Natural killer cell (primary cell): ENCODE results near the gene ZBTB46. TPM values are rescaled to one million over a fixed set of nuclear protein-coding genes. Genes with fewer than 3 reads are reported as not detected.

ENCODE experiments used
- ATAC-seq, 3 donors: fragments of 150-1000 bp in 2 of 3; fragments of 200-7000 bp in 1 of 3; cut with Tn5 transposase; 1 replicate in 1 of 3; 2 replicates in 2 of 3; pipeline ENCODE4 v1.10.0; 2021; ENCODE audit warnings: mild to moderate bottlenecking in 2 of 3, moderate library complexity in 2 of 3
- DNase-seq, 2 donors: peaks; one replicate each; pipeline versions ENCODE4 v3.0.0 to v3.0.0-alpha.2; 2013 to 2021; ENCODE audit warnings: mixed read lengths in 1 of 2
- H3K27ac ChIP-seq: one replicate; pipeline ENCODE4 v1.5.1; 2013; ENCODE audit warnings: mild to moderate bottlenecking, low read length
- H3K27me3 ChIP-seq: one replicate; pipeline ENCODE4 v1.6.1; 2013; ENCODE audit warnings: low read length; ENCODE audit not compliant: control insufficient read depth, insufficient read depth
- H3K36me3 ChIP-seq: one replicate; pipeline ENCODE4 v1.6.1; 2013; ENCODE audit warnings: low read length; ENCODE audit not compliant: control insufficient read depth, insufficient read depth
- H3K4me1 ChIP-seq: one replicate; pipeline ENCODE4 v1.6.1; 2013; ENCODE audit warnings: low read length; ENCODE audit not compliant: control insufficient read depth, insufficient read depth
- H3K4me3 ChIP-seq: one replicate; pipeline ENCODE4 v1.5.1; 2013; ENCODE audit warnings: low read length
- H3K9me3 ChIP-seq: one replicate; pipeline ENCODE4 v1.6.1; 2013; ENCODE audit warnings: low read length; ENCODE audit not compliant: control insufficient read depth, insufficient read depth
- H3K27ac Mint-ChIP-seq, 2 donors: one replicate each; pipeline ENCODE4 v1.8.0; 2022; ENCODE audit warnings: mild to moderate bottlenecking in 2 of 2, mixed read lengths in 2 of 2, moderate library complexity in 1 of 2
- H3K27me3 Mint-ChIP-seq, 2 donors: one replicate each; pipeline ENCODE4 v1.8.0; 2022; ENCODE audit warnings: low read depth in 2 of 2, mixed read lengths in 2 of 2
- H3K36me3 Mint-ChIP-seq: one replicate; pipeline ENCODE4 v1.8.0; 2022; ENCODE audit warnings: mixed read lengths
- H3K4me1 Mint-ChIP-seq, 2 donors: one replicate each; pipeline ENCODE4 v1.8.0; 2022; ENCODE audit warnings: mixed read lengths in 2 of 2
- H3K4me3 Mint-ChIP-seq: one replicate; pipeline ENCODE4 v1.8.0; 2022; ENCODE audit warnings: mild to moderate bottlenecking, moderate library complexity, mixed read lengths
- H3K9me3 Mint-ChIP-seq, 2 donors: one replicate each; pipeline ENCODE4 v1.8.0; 2022; ENCODE audit warnings: mixed read lengths in 2 of 2
- WGBS: methylation state at CpG from one replicate; pipeline ENCODE4 v1.1.7; 2013; ENCODE audit warnings: missing lambda C conversion rate; ENCODE audit not compliant: insufficient coverage; 5-methylcytosine and 5-hydroxymethylcytosine counted together
- intact Hi-C: fragments of 100-400 bp; cut with micrococcal nuclease; formaldehyde crosslinking; loops from one replicate; pipeline ENCODE4 v1.14.2; 2022
- total RNA-seq, 4 donors: library from RNA; stranded (reverse); fragments of 120-200 nt in 1 of 4; gene quantifications; one replicate each; pipeline versions ENCODE4 v1.2.3 to v1.2.4, GENCODE V29; 2013 to 2022
- TF ChIP-seq, protein P1 (sequence below): fragments of 200-600 bp; IDR thresholded peaks from one replicate; pipeline ENCODE4 v1.8.0; 2022; ENCODE audit warnings: antibody characterized with exemption

ZBTB46 gene
- total RNA-seq, 3 donors from 2014 or later (not counting 1 experiment from before 2014, with no cell fraction given) = 1.1 TPM

DNA sequence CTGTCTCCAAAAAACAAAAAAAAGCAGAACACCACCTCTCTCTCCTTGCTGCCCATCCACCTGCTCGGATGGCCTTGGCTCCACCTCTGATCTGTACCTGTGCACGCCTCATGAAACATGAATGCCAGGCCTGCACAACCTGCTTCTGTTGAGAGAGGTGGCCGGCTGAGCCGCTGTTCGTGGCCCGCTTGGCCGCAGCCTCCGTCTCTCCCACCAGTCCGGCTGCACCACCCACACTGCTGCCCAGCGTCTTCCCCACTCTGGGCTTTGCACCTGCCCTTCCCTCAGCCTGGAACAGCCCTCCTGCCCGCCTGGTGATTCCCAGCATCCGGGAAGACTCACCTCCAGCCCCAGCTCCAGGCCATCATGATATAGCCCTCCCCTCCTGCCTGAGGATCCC lies 12.2 kb upstream of the ZBTB46 start:
- TF ChIP-seq, protein P1, sequence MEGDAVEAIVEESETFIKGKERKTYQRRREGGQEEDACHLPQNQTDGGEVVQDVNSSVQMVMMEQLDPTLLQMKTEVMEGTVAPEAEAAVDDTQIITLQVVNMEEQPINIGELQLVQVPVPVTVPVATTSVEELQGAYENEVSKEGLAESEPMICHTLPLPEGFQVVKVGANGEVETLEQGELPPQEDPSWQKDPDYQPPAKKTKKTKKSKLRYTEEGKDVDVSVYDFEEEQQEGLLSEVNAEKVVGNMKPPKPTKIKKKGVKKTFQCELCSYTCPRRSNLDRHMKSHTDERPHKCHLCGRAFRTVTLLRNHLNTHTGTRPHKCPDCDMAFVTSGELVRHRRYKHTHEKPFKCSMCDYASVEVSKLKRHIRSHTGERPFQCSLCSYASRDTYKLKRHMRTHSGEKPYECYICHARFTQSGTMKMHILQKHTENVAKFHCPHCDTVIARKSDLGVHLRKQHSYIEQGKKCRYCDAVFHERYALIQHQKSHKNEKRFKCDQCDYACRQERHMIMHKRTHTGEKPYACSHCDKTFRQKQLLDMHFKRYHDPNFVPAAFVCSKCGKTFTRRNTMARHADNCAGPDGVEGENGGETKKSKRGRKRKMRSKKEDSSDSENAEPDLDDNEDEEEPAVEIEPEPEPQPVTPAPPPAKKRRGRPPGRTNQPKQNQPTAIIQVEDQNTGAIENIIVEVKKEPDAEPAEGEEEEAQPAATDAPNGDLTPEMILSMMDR = no peak
- no peak overlapping the region for H3K27ac Mint-ChIP-seq
- Histone ChIP-seq H3K27me3 (peaks cover 24% of the 10 kb centered on the region), H3K4me3 (no peak overlapping the region), H3K27ac (no peak overlapping the region), H3K4me1 (peaks cover 50% of the 10 kb centered on the region), H3K9me3 (no peaks in the 10 kb centered on the region), H3K36me3 (no peaks in the 10 kb centered on the region)
- ATAC-seq = no peak
- H3K4me1 Mint-ChIP-seq = no peaks in the 10 kb centered on the region
- H3K4me3 Mint-ChIP-seq = no peak overlapping the region
- no peak for DNase-seq
- 91% methylated on average over 12 of the region's 12 CpGs for WGBS
- H3K27me3 Mint-ChIP-seq = peaks cover 0 to 20% of the 10 kb centered on the region in 2 donors
- intact Hi-C loops = no loop called here
- H3K9me3 Mint-ChIP-seq = no peaks in the 10 kb centered on the region
- H3K36me3 Mint-ChIP-seq = no peaks in the 10 kb centered on the region

DNA sequence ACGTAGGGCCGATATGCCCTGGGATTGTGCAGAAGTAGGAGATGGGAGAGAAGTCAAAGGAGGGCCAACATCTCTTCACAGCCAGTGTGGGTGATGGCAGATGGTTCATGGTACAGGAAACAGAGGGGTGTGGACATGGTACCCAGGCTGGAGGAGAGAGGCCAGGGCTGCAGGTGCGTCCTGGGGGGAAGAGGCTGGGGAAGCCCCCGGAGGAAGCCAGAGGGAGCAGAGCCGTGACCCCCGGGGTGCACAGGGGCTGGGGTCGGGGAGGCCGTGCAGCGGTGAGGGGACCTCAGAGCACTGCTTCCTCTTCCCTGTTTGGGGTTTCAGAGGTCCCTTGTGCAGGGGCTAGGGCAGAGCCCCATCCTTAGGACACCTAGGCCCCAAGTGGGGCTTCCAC lies 11.2 kb upstream of the ZBTB46 start:
- DNase-seq = no peak
- intact Hi-C loops = no loop called here
- 7% methylated on average over 9 of the region's 9 CpGs for WGBS

DNA sequence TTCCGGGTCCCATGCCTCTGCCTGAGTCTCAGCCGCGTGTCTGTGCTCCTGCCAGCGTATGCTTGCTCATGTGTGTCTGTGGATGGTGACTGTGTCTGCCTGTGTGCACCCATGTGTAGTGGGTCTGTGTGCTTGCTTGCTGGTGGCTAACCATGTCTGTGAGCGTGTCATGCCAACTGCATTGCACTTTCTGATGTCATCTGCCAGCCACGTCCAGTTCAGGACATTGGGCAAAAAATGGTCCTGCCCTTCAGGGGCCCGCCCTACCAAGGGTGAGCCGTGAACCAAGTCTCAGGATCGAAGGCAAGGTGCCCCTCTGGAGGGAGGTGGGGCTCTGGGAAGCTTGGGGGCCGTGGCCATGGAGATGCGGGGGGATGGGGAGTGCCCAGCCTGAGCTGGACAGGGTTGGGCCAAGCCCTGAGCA lies 9.4 kb upstream of the ZBTB46 start:
- H3K4me1 ChIP-seq = peaks cover 26% of the 10 kb centered on the region
- Mint-ChIP-seq H3K9me3 (no peaks in the 10 kb centered on the region), H3K36me3 (no peaks in the 10 kb centered on the region), H3K4me3 (no peak overlapping the region), H3K27ac (no peak overlapping the region), H3K27me3 (peaks cover 0 to 19% of the 10 kb centered on the region in 2 donors), H3K4me1 (no peaks in the 10 kb centered on the region)
- H3K27ac ChIP-seq = no peak overlapping the region
- intact Hi-C loops = no loop called here
- peaks cover 10% of the 10 kb centered on the region for H3K27me3 ChIP-seq
- no peak overlapping the region for H3K4me3 ChIP-seq
- no peaks in the 10 kb centered on the region for H3K9me3 ChIP-seq
- WGBS = 84% methylated on average over 11 of the region's 11 CpGs
- no peak for DNase-seq
- H3K36me3 ChIP-seq = no peaks in the 10 kb centered on the region
- TF ChIP-seq, protein P1 = no peak
- ATAC-seq = no peak

More for the DNA sequence above, 11.2 kb upstream of the ZBTB46 start:
- peaks cover 19% of the 10 kb centered on the region for H3K27me3 ChIP-seq
- H3K4me1 Mint-ChIP-seq = no peaks in the 10 kb centered on the region
- peaks cover 40% of the 10 kb centered on the region for H3K4me1 ChIP-seq
- H3K36me3 ChIP-seq = no peaks in the 10 kb centered on the region
- no peaks in the 10 kb centered on the region for H3K36me3 Mint-ChIP-seq
- H3K4me3 ChIP-seq = no peak overlapping the region
- H3K27me3 Mint-ChIP-seq = peaks cover 0 to 23% of the 10 kb centered on the region in 2 donors
- H3K27ac ChIP-seq = no peak overlapping the region
- ATAC-seq = no peak
- H3K9me3 ChIP-seq = no peaks in the 10 kb centered on the region
- TF ChIP-seq, protein P1 = no peak
- H3K27ac Mint-ChIP-seq = no peak overlapping the region
- no peaks in the 10 kb centered on the region for H3K9me3 Mint-ChIP-seq
- no peak overlapping the region for H3K4me3 Mint-ChIP-seq

DNA sequence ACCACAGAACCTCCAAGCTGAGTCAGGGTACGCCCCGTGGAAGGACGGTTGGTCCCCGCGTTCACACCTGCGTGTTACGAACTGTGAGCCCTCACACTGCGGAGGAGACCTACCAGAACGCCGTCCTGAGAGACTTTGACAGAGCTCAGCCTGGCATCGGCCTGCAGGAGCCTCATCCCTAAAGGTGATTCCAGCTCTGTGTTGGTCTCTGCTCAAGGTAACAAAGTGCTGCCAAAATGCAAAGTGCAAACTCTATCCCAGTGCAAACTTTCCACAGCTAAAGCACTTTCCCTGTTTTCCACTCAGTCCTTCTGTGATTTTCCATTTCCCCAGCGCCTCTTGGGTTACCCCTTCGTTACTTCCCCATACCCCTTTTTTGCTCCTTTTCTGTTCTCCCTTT lies 8.6 kb upstream of the ZBTB46 start:
- TF ChIP-seq, protein P1 = no peak
- DNase-seq (no peak), ATAC-seq (no peak)
- Histone ChIP-seq H3K4me3 (no peak overlapping the region), H3K4me1 (peaks cover 18% of the 10 kb centered on the region), H3K27me3 (peaks cover 4% of the 10 kb centered on the region), H3K9me3 (no peaks in the 10 kb centered on the region), H3K36me3 (no peaks in the 10 kb centered on the region), H3K27ac (no peak overlapping the region)
- no peak overlapping the region for H3K27ac Mint-ChIP-seq
- intact Hi-C loops = no loop called here
- H3K27me3 Mint-ChIP-seq = peaks cover 0 to 19% of the 10 kb centered on the region in 2 donors
- H3K36me3 Mint-ChIP-seq = no peaks in the 10 kb centered on the region
- H3K9me3 Mint-ChIP-seq = no peaks in the 10 kb centered on the region
- no peak overlapping the region for H3K4me3 Mint-ChIP-seq
- WGBS = 82% methylated on average over 13 of the region's 13 CpGs
- H3K4me1 Mint-ChIP-seq = no peaks in the 10 kb centered on the region
